Fibroblast of lung (primary cell): ENCODE data around the gene IL4I1. TPM values are rescaled to one million over a fixed set of nuclear protein-coding genes. Genes with fewer than 3 reads are reported as not detected.

Experiments
- DNase-seq, 2 donors: peaks; one replicate each; pipeline versions ENCODE4 v3.0.0 to v3.0.0-alpha.2; 2010; ENCODE audit warnings: low read depth in 2 of 2
- H2AFZ ChIP-seq: 2 replicates; pipeline ENCODE4 v1.5.1; 2012; ENCODE audit warnings: low read length, control low read depth, inconsistent platforms
- H3K27ac ChIP-seq: 2 replicates; pipeline ENCODE4 v1.5.1; 2011; ENCODE audit warnings: low read length, control low read depth; ENCODE audit not compliant: insufficient read depth
- H3K27me3 ChIP-seq: 2 replicates; pipeline ENCODE4 v1.5.1; 2011; ENCODE audit warnings: mild to moderate bottlenecking, low read length; ENCODE audit not compliant: control insufficient read depth, insufficient read depth
- H3K36me3 ChIP-seq: 2 replicates; pipeline ENCODE4 v1.5.1; 2011; ENCODE audit warnings: low read length; ENCODE audit not compliant: control insufficient read depth, insufficient read depth
- H3K4me1 ChIP-seq: 2 replicates; pipeline ENCODE4 v1.5.1; 2011; ENCODE audit warnings: low read length; ENCODE audit not compliant: control insufficient read depth, insufficient read depth; ENCODE audit errors: extremely low read depth
- H3K4me2 ChIP-seq: 2 replicates; pipeline ENCODE4 v1.5.1; 2011; ENCODE audit warnings: low read length, control low read depth; ENCODE audit not compliant: insufficient read depth; ENCODE audit errors: extremely low read depth
- H3K4me3 ChIP-seq, 4 experiments: fragments of 200-600 bp in 1 of 4; sonication (generic) in 1 of 4; replicated peaks in 1 of 4; 2 replicates each; pipeline ENCODE4 v1.5.1; 2011 to 2016; ENCODE audit warnings: low read length in 4 of 4, low read depth in 3 of 4, mild to moderate bottlenecking in 3 of 4, control low read depth in 2 of 4, inconsistent platforms in 1 of 4, mixed read lengths in 1 of 4; ENCODE audit not compliant: insufficient read depth in 1 of 4; ENCODE audit errors: control extremely low read depth in 1 of 4
- H3K79me2 ChIP-seq: 2 replicates; pipeline ENCODE4 v1.5.1; 2012; ENCODE audit warnings: mild to moderate bottlenecking, low read length, inconsistent platforms; ENCODE audit not compliant: control insufficient read depth, insufficient read depth
- H3K9ac ChIP-seq: 2 replicates; pipeline ENCODE4 v1.5.1; 2011; ENCODE audit warnings: mild to moderate bottlenecking, low read length, control low read depth; ENCODE audit not compliant: insufficient read depth
- H3K9me3 ChIP-seq: 2 replicates; pipeline ENCODE4 v1.5.1; 2012; ENCODE audit warnings: low read depth, low read length; ENCODE audit not compliant: control insufficient read depth, insufficient read depth
- H4K20me1 ChIP-seq: 2 replicates; pipeline ENCODE4 v1.5.1; 2011; ENCODE audit warnings: low read length; ENCODE audit not compliant: control insufficient read depth, insufficient read depth; ENCODE audit errors: extremely low read depth
- EZH2 ChIP-seq: IDR thresholded peaks from 2 replicates; pipeline ENCODE4 v1.5.1; 2012; ENCODE audit warnings: low read length, control low read depth, mild to moderate bottlenecking; ENCODE audit errors: missing control alignments
- polyA plus RNA-seq, 2 donors: library from polyadenylated mRNA; depleted of rRNA in 1 of 2; stranded (reverse) in 1 of 2; unstranded in 1 of 2; fragments of >200 nt; gene quantifications; 2 replicates each; pipeline ENCODE4 v1.2.1, GENCODE V29; 2011 to 2012; ENCODE audit warnings: missing spikeins in 1 of 2
- total RNA-seq: library from RNA; depleted of rRNA; stranded (reverse); fragments of >200 nt; gene quantifications from 2 replicates; pipeline ENCODE4 v1.2.1, GENCODE V29; 2014
- TF ChIP-seq, protein P1 (sequence below), 2 donors: IDR thresholded peaks in 1 of 2; conservative IDR thresholded peaks in 1 of 2; 1 replicate in 1 of 2; 2 replicates in 1 of 2; pipeline ENCODE4 v1.5.1; 2011 to 2012; ENCODE audit warnings: low read length in 2 of 2, control low read depth in 1 of 2, inconsistent platforms in 1 of 2, low read depth in 1 of 2, mild to moderate bottlenecking in 1 of 2

The IL4I1 gene
- total and polyA plus RNA-seq, 2 donors (not counting 1 experiment from before 2014, with no cell fraction given), result 0.09 to 1.2 TPM

- H3K27ac ChIP-seq, result no peak overlapping the region
- no peak overlapping the region for H3K4me2 ChIP-seq
- TF ChIP-seq EZH2, result no peak
- TF ChIP-seq, protein P1, sequence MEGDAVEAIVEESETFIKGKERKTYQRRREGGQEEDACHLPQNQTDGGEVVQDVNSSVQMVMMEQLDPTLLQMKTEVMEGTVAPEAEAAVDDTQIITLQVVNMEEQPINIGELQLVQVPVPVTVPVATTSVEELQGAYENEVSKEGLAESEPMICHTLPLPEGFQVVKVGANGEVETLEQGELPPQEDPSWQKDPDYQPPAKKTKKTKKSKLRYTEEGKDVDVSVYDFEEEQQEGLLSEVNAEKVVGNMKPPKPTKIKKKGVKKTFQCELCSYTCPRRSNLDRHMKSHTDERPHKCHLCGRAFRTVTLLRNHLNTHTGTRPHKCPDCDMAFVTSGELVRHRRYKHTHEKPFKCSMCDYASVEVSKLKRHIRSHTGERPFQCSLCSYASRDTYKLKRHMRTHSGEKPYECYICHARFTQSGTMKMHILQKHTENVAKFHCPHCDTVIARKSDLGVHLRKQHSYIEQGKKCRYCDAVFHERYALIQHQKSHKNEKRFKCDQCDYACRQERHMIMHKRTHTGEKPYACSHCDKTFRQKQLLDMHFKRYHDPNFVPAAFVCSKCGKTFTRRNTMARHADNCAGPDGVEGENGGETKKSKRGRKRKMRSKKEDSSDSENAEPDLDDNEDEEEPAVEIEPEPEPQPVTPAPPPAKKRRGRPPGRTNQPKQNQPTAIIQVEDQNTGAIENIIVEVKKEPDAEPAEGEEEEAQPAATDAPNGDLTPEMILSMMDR (conservative IDR thresholded peaks at IDR 0.05 in 1 of 2, IDR thresholded peaks at IDR 0.05 in 1 of 2; ENCODE audit: low read depth in 1 of 2, low read length in 2 of 2), result no peak
- DNase-seq, result no peak
- H4K20me1 ChIP-seq, result no peaks in the 10 kb centered on the region
- H3K9me3 ChIP-seq, result no peaks in the 10 kb centered on the region
- peaks cover 4% of the 10 kb centered on the region for H3K4me1 ChIP-seq
- H3K4me3 ChIP-seq, result no peak overlapping the region
- H3K36me3 ChIP-seq, result peaks cover 50% of the 10 kb centered on the region
- peaks cover 3% of the 10 kb centered on the region for H3K79me2 ChIP-seq
- H3K9ac ChIP-seq, result no peak overlapping the region
- no peak overlapping the region for H2AFZ ChIP-seq
- no peaks in the 10 kb centered on the region for H3K27me3 ChIP-seq
Observed at GRCh38 chr19:49882643-49883042, 14.0 kb downstream of the IL4I1 start.

GRCh38 chr19:49881672-49882394 is 14.9 kb downstream of the IL4I1 start:
- DNase-seq, result no peak
- Histone ChIP-seq H4K20me1 (no peaks in the 10 kb centered on the region), H3K9me3 (no peaks in the 10 kb centered on the region), H3K4me3 (no peak overlapping the region), H3K9ac (no peak overlapping the region), H2AFZ (no peak overlapping the region), H3K27ac (no peak overlapping the region), H3K36me3 (peaks cover 50% of the 10 kb centered on the region), H3K27me3 (no peaks in the 10 kb centered on the region), H3K4me2 (no peak overlapping the region), H3K4me1 (peaks cover 4% of the 10 kb centered on the region), H3K79me2 (peaks cover 3% of the 10 kb centered on the region)
- TF ChIP-seq, protein P1 (conservative IDR thresholded peaks at IDR 0.05 in 1 of 2, IDR thresholded peaks at IDR 0.05 in 1 of 2; ENCODE audit: low read depth in 1 of 2, low read length in 2 of 2), result no peak
- TF ChIP-seq EZH2, result no peak

DNA sequence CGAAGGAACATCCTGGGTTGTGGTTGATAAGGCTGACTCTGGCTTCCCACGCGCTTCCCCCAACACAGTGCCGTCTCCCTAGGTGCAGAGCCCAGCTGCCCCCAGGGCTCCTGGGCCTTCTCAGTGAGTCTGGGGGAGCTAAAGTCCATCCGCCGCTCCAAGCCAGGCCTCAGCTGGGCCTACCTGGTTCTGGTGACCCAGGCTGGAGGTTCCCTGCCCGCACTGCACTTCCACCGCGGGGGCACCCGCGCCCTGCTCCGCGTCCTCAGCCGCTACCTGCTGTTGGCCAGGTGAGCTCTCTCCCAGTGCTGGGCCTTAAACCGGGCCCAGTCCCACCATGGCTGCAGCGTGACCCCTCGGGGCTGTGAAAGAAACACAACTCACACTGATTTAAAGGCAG is 15.5 kb downstream of the IL4I1 start:
- H4K20me1 ChIP-seq, result no peaks in the 10 kb centered on the region
- no peak overlapping the region for H2AFZ ChIP-seq
- H3K79me2 ChIP-seq, result peaks cover 3% of the 10 kb centered on the region
- H3K4me3 ChIP-seq, result no peak overlapping the region
- H3K4me2 ChIP-seq, result no peak overlapping the region
- peaks cover 4% of the 10 kb centered on the region for H3K4me1 ChIP-seq
- DNase-seq, result no peak
- H3K27me3 ChIP-seq, result no peaks in the 10 kb centered on the region
- H3K27ac ChIP-seq, result no peak overlapping the region
- TF ChIP-seq EZH2, result no peak
- TF ChIP-seq, protein P1 (conservative IDR thresholded peaks at IDR 0.05 in 1 of 2, IDR thresholded peaks at IDR 0.05 in 1 of 2; ENCODE audit: low read depth in 1 of 2, low read length in 2 of 2), result no peak
- H3K9ac ChIP-seq, result no peak overlapping the region
- H3K9me3 ChIP-seq, result no peaks in the 10 kb centered on the region
- H3K36me3 ChIP-seq, result peaks cover 50% of the 10 kb centered on the region
